Smooth muscle cell (in vitro differentiated cells): ENCODE data around the gene TMC7. TPM values are rescaled to one million over a fixed set of nuclear protein-coding genes. Genes with fewer than 3 reads are reported as not detected.

Source experiments
- DNase-seq: peaks from one replicate; lab custom pipeline; 2025; ENCODE audit not compliant: unreplicated experiment; lab: John Stamatoyannopoulos, UW
- H2AFZ ChIP-seq: fragments of 200-600 bp; sonication (generic); 2 replicates; pipeline ENCODE4 v1.6.0; 2016; ENCODE audit warnings: antibody characterized with exemption, low read depth, mild to moderate bottlenecking
- H3F3A ChIP-seq: fragments of 200-600 bp; sonication (generic); 2 replicates; pipeline ENCODE4 v1.6.0; 2017; ENCODE audit warnings: antibody characterized with exemption, low read depth
- H3K27ac ChIP-seq: fragments of 200-600 bp; sonication (generic); 2 replicates; pipeline ENCODE4 v1.5.1; 2016; ENCODE audit warnings: low read depth, mild to moderate bottlenecking
- H3K27me3 ChIP-seq: fragments of 200-600 bp; sonication (generic); 2 replicates; pipeline ENCODE4 v1.6.1; 2016; ENCODE audit warnings: low read depth, mild to moderate bottlenecking
- H3K36me3 ChIP-seq: fragments of 200-600 bp; sonication (generic); 2 replicates; pipeline ENCODE4 v1.5.1; 2016; ENCODE audit warnings: low read depth
- H3K4me1 ChIP-seq: fragments of 200-600 bp; sonication (generic); 2 replicates; pipeline ENCODE4 v1.5.1; 2016; ENCODE audit warnings: low read depth
- H3K4me2 ChIP-seq: fragments of 200-600 bp; sonication (generic); 2 replicates; pipeline ENCODE4 v1.6.0; 2016; ENCODE audit warnings: mild to moderate bottlenecking
- H3K4me3 ChIP-seq: fragments of 200-600 bp; sonication (generic); 2 replicates; pipeline ENCODE4 v1.5.1; 2016; ENCODE audit warnings: mild to moderate bottlenecking
- H3K79me2 ChIP-seq: fragments of 200-600 bp; sonication (generic); 2 replicates; pipeline ENCODE4 v1.6.0; 2016; ENCODE audit warnings: low read depth, mild to moderate bottlenecking
- H3K9ac ChIP-seq: fragments of 200-600 bp; sonication (generic); 2 replicates; pipeline ENCODE4 v1.6.0; 2016; ENCODE audit warnings: low read depth
- H3K9me3 ChIP-seq: fragments of 200-600 bp; sonication (generic); replicated peaks from 2 replicates; pipeline ENCODE4 v1.5.1; 2016; ENCODE audit warnings: low read depth
- H4K20me1 ChIP-seq: fragments of 200-600 bp; sonication (generic); 2 replicates; pipeline ENCODE4 v1.6.0; 2016; ENCODE audit warnings: low read depth
- CTCF ChIP-seq: fragments of 200-600 bp; sonication (generic); IDR thresholded peaks from 2 replicates; pipeline ENCODE4 v1.5.1; 2017; ENCODE audit warnings: borderline replicate concordance, mild to moderate bottlenecking, antibody characterized with exemption; ENCODE audit not compliant: insufficient read depth, poor library complexity, severe bottlenecking
- WGBS: methylation state at CpG from one replicate; pipeline ENCODE4 v1.1.7; 2016; ENCODE audit warnings: low lambda C conversion rate; 5-methylcytosine and 5-hydroxymethylcytosine counted together
- polyA plus RNA-seq: library from polyadenylated mRNA; unstranded; fragments of >200 nt; fragmentation: Nextera tagmentation; extraction: Ambion mirVana; gene quantifications from 2 replicates; pipeline ENCODE4 v1.2.1, GENCODE V29; 2016
- total RNA-seq: library from RNA; depleted of rRNA; stranded (reverse); fragments of >200 nt; gene quantifications from 2 replicates; pipeline ENCODE4 v1.2.3, GENCODE V29; 2014

Gene TMC7
- total and polyA plus RNA-seq, 2 experiments from 2014 or later = 0.54 to 1.7 TPM

DNA sequence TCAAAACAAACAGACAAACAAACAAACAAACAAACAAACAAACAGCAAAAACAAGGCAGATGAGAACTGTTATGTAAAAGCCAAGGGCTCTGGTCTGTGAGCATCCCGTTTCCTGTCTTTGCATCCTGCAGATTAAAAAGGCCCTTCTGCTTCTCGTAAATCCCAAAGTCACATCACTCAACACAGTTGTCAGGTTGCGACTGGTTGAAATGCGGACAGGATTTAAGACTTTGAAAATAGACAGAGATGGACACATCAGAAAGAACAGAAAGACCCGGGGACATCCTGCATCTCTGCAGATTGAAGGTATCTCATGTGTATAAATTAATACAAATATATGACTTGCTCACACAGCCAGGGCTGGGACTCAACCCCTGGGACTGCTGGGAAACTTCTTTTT, 18.2 kb upstream of the TMC7 start:
- Histone ChIP-seq H3K9ac (no peak overlapping the region), H3K4me1 (peaks cover 4% of the 10 kb centered on the region), H3K79me2 (no peaks in the 10 kb centered on the region), H3K27me3 (no peaks in the 10 kb centered on the region), H3K4me3 (no peak overlapping the region), H3K36me3 (no peaks in the 10 kb centered on the region), H2AFZ (no peak overlapping the region), H3F3A (no peaks in the 10 kb centered on the region), H4K20me1 (no peaks in the 10 kb centered on the region), H3K9me3 (no peaks in the 10 kb centered on the region), H3K27ac (no peak overlapping the region), H3K4me2 (no peak overlapping the region)
- no peak for DNase-seq
- TF ChIP-seq CTCF = no peak
- 34% methylated on average over 5 of the region's 5 CpGs for WGBS

DNA sequence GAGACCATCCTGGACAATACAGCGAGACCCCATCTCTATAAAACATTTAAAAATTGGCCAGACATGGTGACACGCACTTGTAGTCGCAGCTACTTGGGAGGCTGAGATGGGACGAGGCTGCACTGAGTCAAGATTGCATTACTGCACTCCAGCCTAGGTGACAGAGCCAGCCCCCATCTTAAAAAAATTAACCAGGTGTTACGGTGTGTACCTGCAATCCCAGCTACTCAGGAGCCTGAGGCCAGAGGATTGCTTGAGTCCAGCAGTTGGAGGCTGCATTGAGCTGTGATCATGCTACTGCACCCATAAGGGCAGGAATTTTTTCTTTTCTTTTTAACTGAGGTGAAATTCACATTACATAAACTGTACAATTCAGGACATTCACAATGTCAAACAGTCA, 16.9 kb upstream of the TMC7 start:
- TF ChIP-seq CTCF = no peak
- DNase-seq = no peak
- no peaks in the 10 kb centered on the region for H3F3A ChIP-seq
- H3K4me3 ChIP-seq = no peak overlapping the region
- no peak overlapping the region for H2AFZ ChIP-seq
- H3K27ac ChIP-seq = no peak overlapping the region
- no peaks in the 10 kb centered on the region for H3K9me3 ChIP-seq
- H3K36me3 ChIP-seq = no peaks in the 10 kb centered on the region
- H3K79me2 ChIP-seq = no peaks in the 10 kb centered on the region
- H3K9ac ChIP-seq = no peak overlapping the region
- H4K20me1 ChIP-seq = no peaks in the 10 kb centered on the region
- H3K27me3 ChIP-seq = no peaks in the 10 kb centered on the region
- H3K4me2 ChIP-seq = no peak overlapping the region
- 93% methylated on average over 5 of the region's 5 CpGs for WGBS
- peaks cover 4% of the 10 kb centered on the region for H3K4me1 ChIP-seq

GRCh38 chr16:18969050-18969854, 14.5 kb upstream of the TMC7 start:
- H3K79me2 ChIP-seq = no peaks in the 10 kb centered on the region
- H3K27ac ChIP-seq = no peak overlapping the region
- peak overlapping the region; percentile 77 for H2AFZ ChIP-seq
- no peak overlapping the region for H3K9ac ChIP-seq
- H3K4me2 ChIP-seq = peak overlapping the region; percentile 92
- 27% methylated on average over 18 of the region's 18 CpGs for WGBS
- H3K27me3 ChIP-seq = no peaks in the 10 kb centered on the region
- H4K20me1 ChIP-seq = no peaks in the 10 kb centered on the region
- H3K4me3 ChIP-seq = peak overlapping the region; percentile 42
- peaks cover 4% of the 10 kb centered on the region for H3K4me1 ChIP-seq
- peak; percentile 95 for TF ChIP-seq CTCF
- peak; percentile 65 for DNase-seq
- no peaks in the 10 kb centered on the region for H3F3A ChIP-seq
- no peaks in the 10 kb centered on the region for H3K36me3 ChIP-seq
- no peaks in the 10 kb centered on the region for H3K9me3 ChIP-seq

GRCh38 chr16:18969855-18970240, 13.9 kb upstream of the TMC7 start:
- H3F3A ChIP-seq = no peaks in the 10 kb centered on the region
- H3K9ac ChIP-seq = no peak overlapping the region
- DNase-seq = no peak
- H3K9me3 ChIP-seq = no peaks in the 10 kb centered on the region
- H3K4me1 ChIP-seq = peaks cover 4% of the 10 kb centered on the region
- H3K4me2 ChIP-seq = no peak overlapping the region
- H4K20me1 ChIP-seq = no peaks in the 10 kb centered on the region
- no peaks in the 10 kb centered on the region for H3K79me2 ChIP-seq
- H3K27me3 ChIP-seq = peaks cover under 1% of the 10 kb centered on the region
- no peak overlapping the region for H2AFZ ChIP-seq
- TF ChIP-seq CTCF = no peak
- whole genome bisulfite sequencing = 85% methylated on average over 4 of the region's 4 CpGs
- H3K27ac ChIP-seq = no peak overlapping the region
- H3K4me3 ChIP-seq = no peak overlapping the region
- no peaks in the 10 kb centered on the region for H3K36me3 ChIP-seq
